HCEC 1CT (cell line): Measurements from ENCODE around the gene VARS2.
"Not testable (repeated sequence)": the region's sequence is repeated elsewhere in the genome, so short reads cannot be mapped to it uniquely, and the experiment has no call there.

Experiments used
- DNase-seq: peaks from one replicate; pipeline ENCODE4 v3.0.0-alpha.2; 2017

VARS2 gene

GRCh38 chr6:30900863-30901417, 13.1 kb upstream of the VARS2 start:
- no peak for DNase-seq

DNA sequence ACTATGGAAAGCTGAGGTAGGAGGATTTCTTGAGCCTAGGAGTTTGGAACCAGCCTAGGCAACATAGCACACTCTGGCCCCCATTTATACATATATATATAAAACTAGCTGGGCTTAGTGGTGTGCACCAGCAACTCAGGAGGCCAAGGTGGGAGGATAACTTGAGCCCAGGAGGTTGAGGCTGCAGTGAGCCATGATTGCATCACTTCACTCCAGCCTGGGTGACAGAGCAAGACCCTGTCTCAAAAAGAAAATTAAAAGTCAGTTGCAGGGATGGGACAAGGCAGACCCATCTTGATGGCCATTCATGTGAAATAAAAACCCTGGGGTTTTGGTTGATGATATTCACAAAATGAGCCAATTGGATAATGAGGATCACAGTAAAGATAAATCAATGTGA, 12.6 kb upstream of the VARS2 start:
- no peak for DNase-seq

DNA sequence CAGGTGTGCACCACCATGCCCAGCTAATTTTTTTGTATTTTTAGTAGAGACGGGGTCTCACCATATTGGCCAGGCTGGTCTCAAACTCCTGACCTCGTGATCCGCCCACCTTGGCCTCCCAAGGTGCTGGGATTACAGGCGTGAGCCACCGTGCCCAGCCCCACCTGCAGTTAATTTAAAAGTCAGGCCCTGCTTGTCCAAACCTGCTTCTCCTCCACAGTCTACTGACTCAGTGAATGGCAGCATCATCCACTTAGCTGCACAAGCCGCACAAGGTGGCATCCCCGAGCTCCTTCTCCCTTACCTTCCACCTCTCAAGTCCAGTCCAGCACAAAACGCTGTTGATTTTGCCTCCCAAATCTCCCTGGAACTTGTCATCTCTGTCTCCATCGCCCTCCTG, 11.8 kb upstream of the VARS2 start:
- not testable (repeated sequence) for DNase-seq

- no peak for DNase-seq
Measured at GRCh38 chr6:30902709-30903108, 11.3 kb upstream of the VARS2 start.

- DNase-seq, result no peak
Measured at GRCh38 chr6:30903236-30903635, 10.8 kb upstream of the VARS2 start.

DNA sequence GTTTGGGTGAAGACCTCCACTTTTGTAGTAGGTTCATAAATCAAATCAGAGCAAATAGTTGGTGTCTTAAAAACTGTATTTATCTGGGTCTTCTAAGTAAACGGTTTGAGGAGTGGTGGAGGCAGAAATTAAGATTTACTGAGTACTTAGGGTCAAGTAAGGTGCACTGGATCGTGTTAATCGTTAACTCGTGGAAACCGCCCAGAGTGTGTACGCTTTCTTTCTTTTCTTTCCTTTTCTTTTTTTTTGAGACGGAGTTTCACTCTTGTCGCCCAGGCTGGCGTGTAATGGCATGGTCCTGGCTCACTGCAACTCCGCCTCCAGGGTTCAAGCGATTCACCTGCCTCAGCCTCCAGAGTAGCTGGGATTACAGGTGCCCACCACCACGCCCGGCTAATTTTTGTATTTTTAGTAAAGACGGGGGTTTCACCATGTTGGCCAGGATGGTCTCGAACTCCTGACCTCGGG, 6.7 kb upstream of the VARS2 start:
- DNase-seq, result not testable (repeated sequence)

DNA sequence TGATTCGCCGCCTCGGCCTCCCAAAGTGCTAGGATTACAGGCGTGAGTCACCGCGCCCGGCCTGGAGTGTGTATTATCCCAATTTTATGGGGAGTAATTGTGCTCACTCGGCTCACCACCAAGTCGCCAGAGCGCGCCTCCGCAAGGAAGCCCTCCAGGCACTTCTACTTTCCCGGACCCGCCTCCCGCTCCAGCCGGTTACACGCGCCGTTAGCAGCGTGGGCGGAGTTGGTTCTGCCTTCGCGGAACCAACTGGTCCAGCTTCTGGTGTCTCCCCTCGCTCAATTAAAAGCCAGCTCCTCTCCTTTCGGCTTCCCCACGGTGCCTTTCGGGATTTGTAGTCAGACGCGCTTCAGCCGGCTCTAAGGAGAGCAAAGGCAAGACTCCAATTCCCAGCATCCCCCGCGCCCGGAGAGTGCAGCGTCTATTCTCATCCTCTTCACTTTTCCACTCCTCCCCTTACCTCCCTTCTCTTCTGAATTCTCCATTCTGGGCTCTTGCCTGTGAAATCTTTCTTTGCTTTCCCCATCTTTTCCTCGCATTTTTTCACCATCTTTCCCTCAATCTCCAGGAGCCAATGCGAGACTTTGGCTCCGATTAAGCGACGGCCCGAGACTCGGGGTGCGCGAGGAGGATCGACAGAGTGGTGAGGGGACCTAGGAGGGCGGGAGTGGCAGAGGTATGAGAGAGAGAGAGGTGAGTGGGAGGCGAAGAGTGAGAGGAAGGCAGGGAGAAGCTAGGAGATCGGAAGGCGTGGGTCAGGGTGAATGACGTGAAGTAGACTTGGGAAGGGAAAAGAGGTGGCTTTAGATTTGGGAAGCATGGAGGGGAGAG, 6.1 kb upstream of the VARS2 start, which contains the start of gene GTF2H4:
Gene GTF2H4 (plus strand): TSS at position 450 of the 834 bp plus-strand sequence.
- DNase-seq, result peak; percentile 99

GRCh38 chr6:30908700-30909099, 5.3 kb upstream of the VARS2 start:
- DNase-seq, result no peak

GRCh38 chr6:30910473-30910872, 3.6 kb upstream of the VARS2 start:
- DNase-seq, result not testable (repeated sequence)

GRCh38 chr6:30912746-30913520, 1.1 kb upstream of the VARS2 start:
- no peak for DNase-seq

- no peak for DNase-seq
Measured at GRCh38 chr6:30913721-30914075, 340 bp upstream of the VARS2 start.

GRCh38 chr6:30914854-30915590, 984 bp downstream of the VARS2 start:
- DNase-seq, result no peak

- DNase-seq, result peak; percentile 62
Measured at GRCh38 chr6:30915591-30915946, 1.5 kb downstream of the VARS2 start.

- no peak for DNase-seq
Measured at GRCh38 chr6:30917041-30917440, 3.0 kb downstream of the VARS2 start.

DNA sequence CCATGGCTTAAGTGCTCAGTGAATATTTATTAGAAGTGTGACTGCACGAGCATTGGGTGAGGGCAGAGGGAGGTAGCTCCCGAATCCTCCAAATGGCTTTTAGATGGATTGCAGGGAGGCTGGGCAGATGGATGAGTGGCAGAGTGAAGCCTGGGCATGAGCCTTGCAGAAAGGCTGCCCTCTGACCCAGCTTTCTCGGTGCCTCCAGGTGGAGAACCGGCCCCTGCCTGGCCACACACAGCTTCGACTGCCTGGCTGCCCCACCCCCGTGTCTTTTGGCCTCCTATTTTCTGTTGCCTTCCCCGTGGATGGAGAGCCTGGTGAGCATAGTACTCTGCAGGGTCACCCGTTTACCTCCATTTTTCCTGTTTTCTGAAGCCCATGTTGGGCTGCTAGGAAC, 3.4 kb downstream of the VARS2 start:
- no peak for DNase-seq

DNA sequence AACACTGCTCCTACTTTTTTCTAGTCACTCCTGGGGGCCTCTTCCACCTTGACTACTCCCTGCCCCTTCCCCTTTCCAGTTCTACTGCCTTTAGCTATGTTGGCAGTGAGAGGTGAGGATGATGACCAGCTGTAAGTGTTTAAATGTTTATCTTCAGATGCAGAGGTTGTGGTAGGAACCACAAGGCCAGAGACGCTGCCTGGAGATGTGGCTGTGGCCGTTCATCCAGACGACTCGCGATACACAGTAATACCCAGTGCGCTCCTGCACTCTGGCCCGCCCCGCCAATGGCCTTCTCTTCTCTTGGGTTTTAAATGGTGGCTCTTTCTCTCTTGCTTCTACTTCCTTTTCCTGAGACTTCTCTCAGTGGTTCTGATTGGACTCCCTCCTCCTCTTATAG, 4.6 kb downstream of the VARS2 start:
- no peak for DNase-seq

- no peak for DNase-seq
Measured at GRCh38 chr6:30922447-30922852, 8.4 kb downstream of the VARS2 start.

- not testable (repeated sequence) for DNase-seq
Measured at GRCh38 chr6:30924040-30924627, 10.1 kb downstream of the VARS2 start.

DNA sequence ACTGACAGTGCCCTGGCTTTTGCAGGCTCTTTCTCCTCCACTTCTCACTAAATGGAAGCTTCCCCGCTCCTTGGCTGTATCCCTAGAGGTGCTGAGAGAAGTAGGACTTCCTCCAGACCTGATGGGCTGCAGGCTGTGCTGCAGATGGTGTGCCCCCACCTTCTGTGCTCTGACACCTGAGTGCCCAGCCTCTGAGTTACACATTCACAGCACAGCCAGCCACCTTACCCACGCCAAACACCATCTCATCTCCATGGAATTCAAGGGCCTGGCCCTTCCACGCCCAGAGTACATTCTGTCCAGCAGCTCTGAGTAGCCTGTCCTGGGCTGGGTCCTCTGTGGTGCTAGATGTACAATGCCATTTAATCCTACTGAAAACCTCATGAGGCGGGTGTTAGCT, 12.6 kb downstream of the VARS2 start:
- peak; percentile 44 for DNase-seq

DNA sequence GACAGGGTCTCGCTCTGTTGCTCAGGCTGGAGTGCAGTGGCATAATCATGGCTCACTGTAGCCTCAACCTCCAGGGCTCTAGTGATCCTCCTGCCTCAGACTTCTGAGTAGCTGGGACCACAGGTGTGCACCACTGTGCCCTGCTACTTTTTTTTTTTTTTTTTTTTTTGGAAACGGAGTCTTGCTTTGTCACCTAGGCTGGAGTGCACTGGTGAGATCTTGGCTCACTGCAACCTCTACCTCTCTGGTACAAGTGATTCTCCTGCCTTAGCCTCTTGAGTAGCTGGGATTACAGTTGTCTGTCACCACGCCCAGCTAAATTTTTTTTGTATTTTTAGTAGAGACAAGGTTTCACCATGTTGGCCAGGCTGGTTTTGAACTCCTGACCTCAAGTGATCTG, 13.0 kb downstream of the VARS2 start:
- DNase-seq, result not testable (repeated sequence)

DNA sequence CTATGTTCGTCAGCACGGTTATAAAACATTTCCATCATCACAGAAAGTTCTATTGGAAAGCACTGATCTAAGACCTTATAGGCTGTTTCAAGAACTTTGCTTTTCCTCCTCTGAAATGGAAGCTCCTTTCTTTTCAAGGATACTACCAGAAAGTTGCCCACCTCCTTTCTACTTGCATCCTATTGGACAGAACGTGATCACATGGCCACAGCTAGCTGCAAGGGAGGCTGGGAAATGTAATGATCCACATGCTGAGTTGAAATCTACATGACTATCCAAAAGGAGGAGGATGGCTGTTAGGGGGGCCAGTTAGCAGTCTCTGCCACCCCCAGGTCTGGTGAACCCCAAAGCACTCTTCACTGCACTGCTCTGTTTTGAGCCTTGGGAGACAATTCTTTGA, 14.6 kb downstream of the VARS2 start:
- no peak for DNase-seq

DNA sequence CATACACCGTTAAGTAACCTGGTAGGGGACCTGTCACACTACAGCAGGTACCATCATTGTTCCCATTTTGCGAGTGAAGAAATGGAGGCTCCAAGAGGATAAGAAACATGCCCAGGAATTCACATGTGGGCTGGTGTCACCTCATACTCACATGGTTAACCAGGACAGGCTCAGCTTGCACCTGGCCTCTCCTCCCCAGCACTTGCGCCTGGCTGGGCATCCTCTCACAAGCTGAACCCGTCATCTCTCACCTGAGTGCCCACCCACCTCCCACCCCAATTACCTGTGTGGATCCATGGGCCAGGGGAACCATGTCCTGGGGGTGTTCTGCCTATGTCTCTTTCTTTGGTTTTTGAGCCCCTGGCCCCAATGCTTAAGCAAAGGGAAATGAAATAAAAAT, 16.5 kb downstream of the VARS2 start:
- no peak for DNase-seq

DNA sequence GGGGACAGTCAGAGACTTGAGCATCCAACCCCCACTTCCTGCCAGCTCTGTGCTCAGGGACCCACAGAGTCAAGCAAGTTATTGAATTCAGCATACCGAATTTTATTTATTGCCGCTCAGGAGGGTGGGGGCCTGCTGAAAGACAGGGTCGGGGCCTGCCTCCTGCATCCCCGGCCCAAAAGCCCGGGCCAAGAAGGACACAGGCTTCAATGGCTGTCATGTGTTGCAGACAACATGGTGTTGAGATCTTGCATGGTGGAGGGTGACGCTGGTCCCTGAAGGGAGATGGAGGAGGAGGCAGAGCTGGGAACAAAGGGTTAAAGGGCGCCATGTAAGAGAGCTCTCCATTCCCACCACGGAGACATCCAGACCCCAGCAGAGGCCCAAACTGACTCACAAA, 17.2 kb downstream of the VARS2 start:
- DNase-seq, result no peak
